IMR-90 (cell line): ENCODE data around the gene SETD3. TPM values are rescaled to one million over a fixed set of nuclear protein-coding genes. Genes with fewer than 3 reads are reported as not detected.

Experiments used
- ATAC-seq: fragments of 200-7000 bp; cut with Tn5 transposase; 2 replicates; pipeline ENCODE4 v1.9.1; 2020; ENCODE audit warnings: low read depth, mild to moderate bottlenecking, moderate library complexity
- BruUV-seq: library from RNA; stranded (reverse); fragments of 400-500 nt; replicated peaks from 2 replicates; lab custom pipeline; 2021; lab: Mats Ljungman, UMichigan
- CTCF ChIA-PET: fragments of 300-600 bp; formaldehyde crosslinking; extraction: SDS; loops from one replicate; lab custom pipeline; 2021; ENCODE audit warnings: antibody characterized with exemption; lab: Yijun Ruan, JAX
- POLR2A ChIA-PET: fragments of 300-600 bp; sonication (Branson Sonifier 250); formaldehyde crosslinking; loops from one replicate; lab custom pipeline; 2022; ENCODE audit warnings: antibody characterized with exemption; ENCODE audit not compliant: unreplicated experiment; lab: Charles Lee
- DNase-seq: peaks from one replicate; pipeline ENCODE4 v3.0.0; 2013
- H2AFZ ChIP-seq: replicated peaks from 2 replicates; pipeline ENCODE3; 2013; ENCODE audit warnings: low read length, mild to moderate bottlenecking; ENCODE audit not compliant: poor library complexity
- H2AK5ac ChIP-seq: 2 replicates; pipeline ENCODE4 v1.6.1; 2013; ENCODE audit warnings: low read depth, low read length, inconsistent platforms
- H2AK9ac ChIP-seq: replicated peaks from 2 replicates; pipeline ENCODE3; 2013; ENCODE audit warnings: mild to moderate bottlenecking, low read depth, low read length, moderate library complexity; ENCODE audit not compliant: poor library complexity
- H2BK120ac ChIP-seq: 2 replicates; pipeline ENCODE4 v1.6.1; 2013; ENCODE audit warnings: low read depth, low read length, inconsistent platforms
- H2BK15ac ChIP-seq: 3 replicates; pipeline ENCODE4 v1.6.1; 2013; ENCODE audit warnings: low read depth, low read length, inconsistent platforms
- H2BK20ac ChIP-seq: 2 replicates; pipeline ENCODE4 v1.6.1; 2013; ENCODE audit warnings: low read depth, mild to moderate bottlenecking, inconsistent platforms, low read length, moderate library complexity
- H2BK5ac ChIP-seq: 2 replicates; pipeline ENCODE4 v1.6.1; 2013; ENCODE audit warnings: mild to moderate bottlenecking, low read depth, low read length, inconsistent platforms; ENCODE audit not compliant: poor library complexity, severe bottlenecking
- H3K14ac ChIP-seq: replicated peaks from 2 replicates; pipeline ENCODE4 v1.6.1; 2013; ENCODE audit warnings: low read depth, low read length, inconsistent platforms
- H3K18ac ChIP-seq: 2 replicates; pipeline ENCODE4 v1.6.1; 2013; ENCODE audit warnings: low read depth, low read length, control low read depth
- H3K23ac ChIP-seq: 2 replicates; pipeline ENCODE4 v1.6.1; 2013; ENCODE audit warnings: low read depth, low read length, inconsistent platforms
- H3K27ac ChIP-seq: 2 replicates; pipeline ENCODE4 v1.5.1; 2013; ENCODE audit warnings: mild to moderate bottlenecking, control low read depth, low read length; ENCODE audit not compliant: insufficient read depth
- H3K27me3 ChIP-seq: 2 replicates; pipeline ENCODE4 v1.6.1; 2013; ENCODE audit warnings: low read length; ENCODE audit not compliant: control insufficient read depth, insufficient read depth
- H3K36me3 ChIP-seq: 2 replicates; pipeline ENCODE4 v1.6.1; 2013; ENCODE audit warnings: low read length, mixed read lengths; ENCODE audit not compliant: control insufficient read depth, insufficient read depth
- H3K4ac ChIP-seq: 2 replicates; pipeline ENCODE4 v1.6.1; 2013; ENCODE audit warnings: low read depth, low read length, inconsistent platforms
- H3K4me1 ChIP-seq: 2 replicates; pipeline ENCODE4 v1.6.1; 2013; ENCODE audit warnings: low read length, mixed read lengths; ENCODE audit not compliant: control insufficient read depth, insufficient read depth
- H3K4me2 ChIP-seq: 2 replicates; pipeline ENCODE4 v1.6.1; 2013; ENCODE audit warnings: low read depth, mild to moderate bottlenecking, control low read depth, low read length, moderate library complexity
- H3K4me3 ChIP-seq: 2 replicates; pipeline ENCODE4 v1.5.1; 2013; ENCODE audit warnings: low read depth, mild to moderate bottlenecking, control low read depth, low read length, moderate library complexity; ENCODE audit not compliant: insufficient read depth
- H3K56ac ChIP-seq: 2 replicates; pipeline ENCODE4 v1.6.1; 2013; ENCODE audit warnings: low read length, inconsistent platforms; ENCODE audit not compliant: insufficient read depth; ENCODE audit errors: extremely low read depth
- H3K79me1 ChIP-seq, 2 experiments: 2 replicates each; pipeline ENCODE4 v1.6.1; 2013; ENCODE audit warnings: low read length in 2 of 2, inconsistent platforms in 1 of 2, low read depth in 1 of 2
- H3K9ac ChIP-seq: 2 replicates; pipeline ENCODE4 v1.6.1; 2013; ENCODE audit warnings: low read depth, low read length, control low read depth
- H3K9me1 ChIP-seq: 2 replicates; pipeline ENCODE4 v1.6.1; 2013; ENCODE audit warnings: low read length, inconsistent platforms; ENCODE audit not compliant: insufficient read depth
- H3K9me3 ChIP-seq: 2 replicates; pipeline ENCODE4 v1.6.1; 2013; ENCODE audit warnings: low read length; ENCODE audit not compliant: control insufficient read depth, insufficient read depth
- H4K20me1 ChIP-seq: 2 replicates; pipeline ENCODE4 v1.6.1; 2013; ENCODE audit warnings: low read length, inconsistent platforms; ENCODE audit not compliant: insufficient read depth
- H4K5ac ChIP-seq: 2 replicates; pipeline ENCODE4 v1.6.1; 2013; ENCODE audit warnings: mild to moderate bottlenecking, low read depth, low read length, control low read depth
- H4K8ac ChIP-seq, 2 experiments: 2 replicates each; pipeline ENCODE4 v1.6.1; 2013; ENCODE audit warnings: low read depth in 2 of 2, low read length in 2 of 2, control low read depth in 1 of 2, inconsistent platforms in 1 of 2
- H4K91ac ChIP-seq: 2 replicates; pipeline ENCODE4 v1.6.1; 2013; ENCODE audit warnings: low read depth, low read length, inconsistent platforms; ENCODE audit not compliant: insufficient read depth
- BHLHE40 ChIP-seq: fragments of 150-350 bp; IDR thresholded peaks from 2 replicates; pipeline ENCODE4 v1.6.1; 2016; ENCODE audit warnings: mild to moderate bottlenecking, low read depth, low read length
- CHD1 ChIP-seq: IDR thresholded peaks from 2 replicates; pipeline ENCODE4 v1.6.1; 2012; ENCODE audit warnings: low read depth, low read length, improper control_type of control experiment
- FOS ChIP-seq: fragments of 150-350 bp; IDR thresholded peaks from 2 replicates; pipeline ENCODE4 v1.6.1; 2016; ENCODE audit warnings: low read depth, low read length
- MAFK ChIP-seq: IDR thresholded peaks from 2 replicates; pipeline ENCODE4 v1.6.1; 2012; ENCODE audit warnings: low read depth, low read length, improper control_type of control experiment
- MAZ ChIP-seq: IDR thresholded peaks from 2 replicates; pipeline ENCODE4 v1.6.1; 2012; ENCODE audit warnings: low read depth, mild to moderate bottlenecking, low read length, improper control_type of control experiment, moderate library complexity, borderline replicate concordance
- MXI1 ChIP-seq: IDR thresholded peaks from 2 replicates; pipeline ENCODE4 v1.6.1; 2012; ENCODE audit warnings: low read depth, mild to moderate bottlenecking, low read length, moderate library complexity, borderline replicate concordance
- NFE2L2 ChIP-seq: fragments of 150-350 bp; IDR thresholded peaks from 2 replicates; pipeline ENCODE4 v1.6.1; 2016; ENCODE audit warnings: low read depth, mild to moderate bottlenecking, low read length
- RAD21 ChIP-seq: IDR thresholded peaks from 2 replicates; pipeline ENCODE4 v1.6.1; 2012; ENCODE audit warnings: low read length, improper control_type of control experiment
- RCOR1 ChIP-seq: IDR thresholded peaks from 2 replicates; pipeline ENCODE4 v1.6.1; 2012; ENCODE audit warnings: mild to moderate bottlenecking, low read length, improper control_type of control experiment; ENCODE audit not compliant: insufficient replicate concordance
- RFX5 ChIP-seq: IDR thresholded peaks from 2 replicates; pipeline ENCODE4 v1.8.0; 2012; ENCODE audit warnings: low read depth, mild to moderate bottlenecking, low read length, moderate library complexity
- SMC3 ChIP-seq: fragments of 150-350 bp; IDR thresholded peaks from 2 replicates; pipeline ENCODE4 v1.6.1; 2016; ENCODE audit warnings: low read depth, mild to moderate bottlenecking, antibody characterized with exemption, low read length, moderate library complexity
- WGBS, 2 experiments: methylation state at CpG; one replicate each; pipeline versions ENCODE4 v1.1.5 to v1.1.7; 2013; ENCODE audit warnings: missing lambda C conversion rate in 2 of 2; ENCODE audit not compliant: insufficient read length in 1 of 2; ENCODE audit errors: extremely low coverage in 2 of 2; 5-methylcytosine and 5-hydroxymethylcytosine counted together
- dilution Hi-C: fragments of 300-500 bp; cut with HindIII; formaldehyde crosslinking; loops from one replicate; pipeline ENCODE4 v1.14.3; 2018; ENCODE audit warnings: low sequenced_read_pairs; ENCODE audit not compliant: unreplicated experiment
- in situ Hi-C: fragments of 300-500 bp; cut with MboI; formaldehyde crosslinking; loops from 3 replicates; pipeline ENCODE4 v1.14.3; 2019; ENCODE audit warnings: low sequenced_read_pairs, inconsistent platforms, mixed read lengths
- intact Hi-C: fragments of 100-400 bp; cut with micrococcal nuclease; formaldehyde crosslinking; loops from 2 replicates; pipeline ENCODE4 v1.10.0; 2022
- polyA plus RNA-seq, 3 experiments: library from polyadenylated mRNA; depleted of rRNA; stranded (reverse); fragments of >200 nt; gene quantifications; 2 replicates each; pipeline ENCODE4 v1.2.3, GENCODE V29; 2012; ENCODE audit warnings: low replicate concordance in 1 of 3
- total RNA-seq: library from RNA; depleted of rRNA; stranded (reverse); fragments of >200 nt; gene quantifications from 2 replicates; pipeline ENCODE4 v1.2.3, GENCODE V29; 2012
- TF ChIP-seq, protein P1 (sequence below): fragments of 150-350 bp; IDR thresholded peaks from 2 replicates; pipeline ENCODE4 v1.6.1; 2017; ENCODE audit warnings: mild to moderate bottlenecking, antibody characterized with exemption, low read length, low read depth
- TF ChIP-seq, protein P2 (sequence below): fragments of 150-350 bp; IDR thresholded peaks from 2 replicates; pipeline ENCODE4 v1.6.1; 2016; ENCODE audit warnings: low read depth, mild to moderate bottlenecking, low read length, moderate library complexity, borderline replicate concordance
- TF ChIP-seq, protein P3 (sequence below): conservative IDR thresholded peaks from 2 replicates; pipeline ENCODE4 v1.5.1; 2012; ENCODE audit warnings: mild to moderate bottlenecking, low read depth, low read length, improper control_type of control experiment

SETD3 gene
- total and polyA plus RNA-seq, 2 of the 4 experiments (the other 2 are of a cell fraction), result 18.8 to 31.9 TPM

DNA sequence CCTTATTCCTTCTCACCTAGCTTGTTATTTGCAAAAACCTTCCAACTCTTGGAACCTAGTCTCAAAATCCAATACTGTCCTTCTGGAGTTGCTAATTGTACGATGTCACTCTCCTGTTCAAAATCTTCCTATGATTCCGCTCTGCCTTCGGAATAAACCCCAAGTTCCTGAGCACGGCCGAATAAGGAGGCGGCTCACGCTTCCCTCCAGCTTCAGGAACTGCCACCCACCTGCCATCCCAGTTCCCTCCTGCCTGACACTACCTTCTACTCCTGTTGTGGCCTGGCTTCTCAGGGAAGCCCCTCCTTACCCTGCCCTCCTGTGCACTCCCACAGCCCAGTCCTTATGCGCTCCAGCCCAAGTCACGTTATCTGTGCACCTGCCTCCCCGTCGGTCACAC, 73.2 kb downstream of the SETD3 start:
- no peaks in the 10 kb centered on the region for H3K9me1 ChIP-seq
- ATAC-seq, result no peak
- dilution Hi-C loops, result no loop called here
- no peak overlapping the region for H3K4ac ChIP-seq
- ChIA-PET CTCF (interaction anchor here (0.8 to 1.2 kb wide), 4 partner anchors 8 to 25 kb away, joined by 3 to 4 read pairs (median 4); no protein-coding TSS in a partner anchor), POLR2A (no interaction called here)
- no TSS peak for BruUV-seq
- H3K36me3 ChIP-seq, result peaks cover 22% of the 10 kb centered on the region
- H2AK9ac ChIP-seq, result no peak overlapping the region
- no peaks in the 10 kb centered on the region; a peak in 1 of 4 replicates for H3K79me1 ChIP-seq
- no peak overlapping the region for H2BK120ac ChIP-seq
- H2AFZ ChIP-seq, result no peak overlapping the region
- no peak overlapping the region for H2BK15ac ChIP-seq
- H3K27ac ChIP-seq, result no peak overlapping the region
- no peak overlapping the region for H3K18ac ChIP-seq
- no peaks in the 10 kb centered on the region for H3K9me3 ChIP-seq
- no peak overlapping the region for H3K14ac ChIP-seq
- H3K56ac ChIP-seq, result no peak overlapping the region
- no peak overlapping the region for H2AK5ac ChIP-seq
- H3K23ac ChIP-seq, result no peak overlapping the region
- intact Hi-C loops, result no loop called here
- 97% methylated on average over 7 of the region's 11 CpGs; no CpG with 5 or more reads in 1 of the 2 experiments for WGBS, 2 experiments
- no peaks in the 10 kb centered on the region; the same call in 1 of the 2 replicates for H3K4me1 ChIP-seq
- no peak overlapping the region for H4K5ac ChIP-seq
- no peak overlapping the region for H2BK5ac ChIP-seq
- no peak overlapping the region for H2BK20ac ChIP-seq
- TF ChIP-seq, protein P1, sequence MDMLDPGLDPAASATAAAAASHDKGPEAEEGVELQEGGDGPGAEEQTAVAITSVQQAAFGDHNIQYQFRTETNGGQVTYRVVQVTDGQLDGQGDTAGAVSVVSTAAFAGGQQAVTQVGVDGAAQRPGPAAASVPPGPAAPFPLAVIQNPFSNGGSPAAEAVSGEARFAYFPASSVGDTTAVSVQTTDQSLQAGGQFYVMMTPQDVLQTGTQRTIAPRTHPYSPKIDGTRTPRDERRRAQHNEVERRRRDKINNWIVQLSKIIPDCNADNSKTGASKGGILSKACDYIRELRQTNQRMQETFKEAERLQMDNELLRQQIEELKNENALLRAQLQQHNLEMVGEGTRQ, result no peak
- TF ChIP-seq SMC3 (no peak), MAFK (no peak), RAD21 (no peak), MXI1 (no peak), BHLHE40 (no peak), FOS (no peak), MAZ (no peak), RCOR1 (no peak), NFE2L2 (no peak), RFX5 (no peak), CHD1 (no peak)
- TF ChIP-seq, protein P2, sequence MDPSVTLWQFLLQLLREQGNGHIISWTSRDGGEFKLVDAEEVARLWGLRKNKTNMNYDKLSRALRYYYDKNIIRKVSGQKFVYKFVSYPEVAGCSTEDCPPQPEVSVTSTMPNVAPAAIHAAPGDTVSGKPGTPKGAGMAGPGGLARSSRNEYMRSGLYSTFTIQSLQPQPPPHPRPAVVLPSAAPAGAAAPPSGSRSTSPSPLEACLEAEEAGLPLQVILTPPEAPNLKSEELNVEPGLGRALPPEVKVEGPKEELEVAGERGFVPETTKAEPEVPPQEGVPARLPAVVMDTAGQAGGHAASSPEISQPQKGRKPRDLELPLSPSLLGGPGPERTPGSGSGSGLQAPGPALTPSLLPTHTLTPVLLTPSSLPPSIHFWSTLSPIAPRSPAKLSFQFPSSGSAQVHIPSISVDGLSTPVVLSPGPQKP, result no peak
- TF ChIP-seq, protein P3, sequence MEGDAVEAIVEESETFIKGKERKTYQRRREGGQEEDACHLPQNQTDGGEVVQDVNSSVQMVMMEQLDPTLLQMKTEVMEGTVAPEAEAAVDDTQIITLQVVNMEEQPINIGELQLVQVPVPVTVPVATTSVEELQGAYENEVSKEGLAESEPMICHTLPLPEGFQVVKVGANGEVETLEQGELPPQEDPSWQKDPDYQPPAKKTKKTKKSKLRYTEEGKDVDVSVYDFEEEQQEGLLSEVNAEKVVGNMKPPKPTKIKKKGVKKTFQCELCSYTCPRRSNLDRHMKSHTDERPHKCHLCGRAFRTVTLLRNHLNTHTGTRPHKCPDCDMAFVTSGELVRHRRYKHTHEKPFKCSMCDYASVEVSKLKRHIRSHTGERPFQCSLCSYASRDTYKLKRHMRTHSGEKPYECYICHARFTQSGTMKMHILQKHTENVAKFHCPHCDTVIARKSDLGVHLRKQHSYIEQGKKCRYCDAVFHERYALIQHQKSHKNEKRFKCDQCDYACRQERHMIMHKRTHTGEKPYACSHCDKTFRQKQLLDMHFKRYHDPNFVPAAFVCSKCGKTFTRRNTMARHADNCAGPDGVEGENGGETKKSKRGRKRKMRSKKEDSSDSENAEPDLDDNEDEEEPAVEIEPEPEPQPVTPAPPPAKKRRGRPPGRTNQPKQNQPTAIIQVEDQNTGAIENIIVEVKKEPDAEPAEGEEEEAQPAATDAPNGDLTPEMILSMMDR, result no peak
- no peak overlapping the region for H4K8ac ChIP-seq
- H3K9ac ChIP-seq, result no peak overlapping the region
- in situ Hi-C loops, result no loop called here
- no peak overlapping the region for H3K4me2 ChIP-seq
- no peak for DNase-seq
- H4K91ac ChIP-seq, result no peak overlapping the region
- no peaks in the 10 kb centered on the region for H4K20me1 ChIP-seq
- no peaks in the 10 kb centered on the region for H3K27me3 ChIP-seq
- no peak overlapping the region for H3K4me3 ChIP-seq
